ENCODE results near the gene COLEC11.
"Not testable (repeated sequence)": the region's sequence is repeated elsewhere in the genome, so short reads cannot be mapped to it uniquely, and the experiment has no call there.

Gene COLEC11

DNA sequence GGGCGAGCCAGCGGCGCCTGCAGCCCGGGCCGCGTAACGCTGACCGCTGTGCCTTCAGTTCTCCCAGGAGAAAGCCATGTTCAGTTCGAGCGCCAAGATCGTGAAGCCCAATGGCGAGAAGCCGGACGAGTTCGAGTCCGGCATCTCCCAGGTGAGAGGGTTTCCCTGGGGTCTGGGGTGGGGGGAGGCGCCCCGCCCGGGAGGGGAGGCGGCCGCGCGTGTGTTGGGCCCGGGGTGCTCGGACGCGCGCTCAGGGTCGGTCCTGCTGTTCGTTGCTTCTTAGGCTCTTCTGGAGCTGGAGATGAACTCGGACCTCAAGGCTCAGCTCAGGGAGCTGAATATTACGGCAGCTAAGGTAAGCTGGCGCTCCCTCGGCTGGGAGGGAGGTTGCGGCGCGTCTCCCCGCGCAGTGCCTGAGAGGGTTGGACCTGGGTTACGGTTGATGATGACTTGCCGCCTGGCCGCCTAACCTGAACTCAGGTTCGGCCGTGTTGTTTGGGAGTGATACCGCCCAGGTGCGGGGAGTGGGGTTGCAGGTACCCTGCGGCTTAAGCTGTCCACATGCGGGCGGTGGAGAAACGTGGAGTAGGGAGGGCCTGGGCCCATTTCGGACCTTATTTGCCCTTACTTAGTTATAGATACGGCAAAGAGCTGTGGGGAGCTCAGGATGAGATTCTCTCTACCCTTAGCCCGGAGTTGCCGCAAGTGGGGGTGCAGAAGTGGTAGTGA, 19.2 kb upstream of the COLEC11 start:
- 0 out of 2 replicates have a peak, but pooled peaks cover 6% of the 10 kb centered on the region for H3K4me1 ChIP-seq (ENCODE audit: insufficient read depth, low read length)
- peak overlapping the region; percentile 78 for H3K9ac ChIP-seq (ENCODE audit: low read depth, low read length)
- H3K36me3 ChIP-seq (ENCODE audit: insufficient read depth, low read length) = peaks cover 37% of the 10 kb centered on the region
- H3K9me3 ChIP-seq (ENCODE audit: control insufficient read depth, insufficient read depth, low read length) = no peaks in the 10 kb centered on the region

GRCh38 chr2:3576263-3576630, 18.7 kb upstream of the COLEC11 start:
- Histone ChIP-seq H3K9ac (ENCODE audit: low read depth, low read length) (peak overlapping the region; percentile 78), H3K36me3 (ENCODE audit: insufficient read depth, low read length) (peaks cover 43% of the 10 kb centered on the region)
- not testable (repeated sequence) for H3K4me1 ChIP-seq (ENCODE audit: insufficient read depth, low read length)

DNA sequence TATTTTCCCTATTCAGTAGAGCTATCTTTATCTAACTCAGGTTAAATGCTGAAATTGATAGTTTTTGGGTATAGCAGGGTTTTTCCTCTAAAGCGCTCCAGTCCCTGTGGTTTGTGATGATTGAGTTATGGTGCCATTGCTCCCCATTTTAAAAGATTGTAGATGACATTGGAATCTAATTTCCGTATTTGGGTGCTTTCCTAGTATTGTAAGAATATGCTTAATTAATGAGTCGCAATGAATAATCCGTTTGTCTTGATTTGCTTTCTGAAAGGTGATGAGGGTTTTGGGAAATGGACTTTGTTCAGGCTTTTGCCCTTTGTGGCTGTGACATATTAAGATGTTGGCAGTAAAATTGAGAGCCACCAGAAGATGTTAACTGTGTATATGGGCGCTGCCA, 15.9 kb upstream of the COLEC11 start:
- Histone ChIP-seq H3K9ac (ENCODE audit: low read depth, low read length) (no peak overlapping the region), H3K9me3 (ENCODE audit: control insufficient read depth, insufficient read depth, low read length) (no peaks in the 10 kb centered on the region), H3K36me3 (ENCODE audit: insufficient read depth, low read length) (peaks cover 45% of the 10 kb centered on the region), H3K4me1 (ENCODE audit: insufficient read depth, low read length) (0 out of 2 replicates have a peak, but pooled peaks cover 6% of the 10 kb centered on the region)

More at GRCh38 chr2:3576263-3576630, 18.7 kb upstream of the COLEC11 start:
- H3K9me3 ChIP-seq (ENCODE audit: control insufficient read depth, insufficient read depth, low read length) = not testable (repeated sequence)

GRCh38 chr2:3580449-3580848, 14.5 kb upstream of the COLEC11 start:
- peaks cover 45% of the 10 kb centered on the region for H3K36me3 ChIP-seq (ENCODE audit: insufficient read depth, low read length)
- H3K9ac ChIP-seq (ENCODE audit: low read depth, low read length) = no peak overlapping the region
- 0 out of 2 replicates have a peak, but pooled peaks cover 6% of the 10 kb centered on the region for H3K4me1 ChIP-seq (ENCODE audit: insufficient read depth, low read length)
- H3K9me3 ChIP-seq (ENCODE audit: control insufficient read depth, insufficient read depth, low read length) = no peaks in the 10 kb centered on the region

- H3K9ac ChIP-seq (ENCODE audit: low read depth, low read length) = no peak overlapping the region
- 0 out of 2 replicates have a peak, but pooled peaks cover under 1% of the 10 kb centered on the region for H3K4me1 ChIP-seq (ENCODE audit: insufficient read depth, low read length)
- H3K9me3 ChIP-seq (ENCODE audit: control insufficient read depth, insufficient read depth, low read length) = no peaks in the 10 kb centered on the region
- H3K36me3 ChIP-seq (ENCODE audit: insufficient read depth, low read length) = peaks cover 39% of the 10 kb centered on the region
These were observed 13.3 kb upstream of the COLEC11 start for GRCh38 chr2:3581367-3582262.

DNA sequence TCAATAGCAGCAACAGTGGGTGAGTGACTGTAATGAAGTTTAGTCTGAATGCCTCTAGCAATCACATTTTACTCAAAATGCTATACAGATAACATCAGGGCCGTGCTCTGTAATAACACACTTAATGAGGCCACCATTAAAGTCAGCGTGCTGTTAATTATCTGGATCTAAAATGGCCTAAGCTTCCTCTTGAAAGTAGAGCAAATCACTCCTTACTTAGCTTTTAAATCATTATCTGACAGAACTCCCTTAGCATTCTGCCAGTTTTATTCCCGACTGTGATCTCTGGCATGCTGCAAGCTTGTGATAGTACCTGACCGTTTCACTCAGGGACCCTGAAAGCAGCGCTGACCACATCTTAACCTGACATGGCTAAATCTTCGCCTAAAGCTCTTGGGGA, 10.8 kb upstream of the COLEC11 start:
- Histone ChIP-seq H3K9me3 (ENCODE audit: control insufficient read depth, insufficient read depth, low read length) (no peaks in the 10 kb centered on the region), H3K4me1 (ENCODE audit: insufficient read depth, low read length) (no peaks in the 10 kb centered on the region), H3K9ac (ENCODE audit: low read depth, low read length) (no peak overlapping the region), H3K36me3 (ENCODE audit: insufficient read depth, low read length) (peaks cover 20% of the 10 kb centered on the region)

GRCh38 chr2:3584608-3585260, 10.2 kb upstream of the COLEC11 start:
- Histone ChIP-seq H3K9me3 (ENCODE audit: control insufficient read depth, insufficient read depth, low read length) (no peaks in the 10 kb centered on the region), H3K9ac (ENCODE audit: low read depth, low read length) (no peak overlapping the region), H3K36me3 (ENCODE audit: insufficient read depth, low read length) (0 out of 2 replicates have a peak, but pooled peaks cover 14% of the 10 kb centered on the region), H3K4me1 (ENCODE audit: insufficient read depth, low read length) (no peaks in the 10 kb centered on the region)

GRCh38 chr2:3585261-3586109, 9.4 kb upstream of the COLEC11 start:
- 0 out of 2 replicates have a peak, but pooled peaks cover 8% of the 10 kb centered on the region for H3K36me3 ChIP-seq (ENCODE audit: insufficient read depth, low read length)

DNA sequence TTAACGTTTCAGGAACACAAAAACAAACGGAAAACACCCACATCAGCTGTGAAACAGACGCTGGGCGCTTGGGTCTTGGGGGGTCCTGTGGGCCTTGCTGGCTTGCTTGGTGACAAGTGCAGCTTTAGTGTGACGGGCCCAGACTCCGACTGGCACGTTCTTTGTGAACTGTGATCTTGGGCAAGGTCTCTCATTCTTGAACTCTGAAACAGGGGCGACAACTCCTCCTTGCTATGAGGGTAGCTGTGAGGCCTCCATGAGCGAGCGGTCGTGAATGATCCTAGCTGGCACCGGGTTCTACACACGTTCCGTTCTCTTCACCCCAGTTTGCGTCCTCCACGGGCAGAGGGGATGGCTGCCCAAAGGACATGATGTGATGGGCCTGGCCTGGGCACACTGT, 8.7 kb upstream of the COLEC11 start:
- H3K9ac ChIP-seq (ENCODE audit: low read depth, low read length) = no peak overlapping the region
- no peaks in the 10 kb centered on the region for H3K9me3 ChIP-seq (ENCODE audit: control insufficient read depth, insufficient read depth, low read length)
- H3K36me3 ChIP-seq (ENCODE audit: insufficient read depth, low read length) = 0 out of 2 replicates have a peak, but pooled peaks cover 2% of the 10 kb centered on the region
- H3K4me1 ChIP-seq (ENCODE audit: insufficient read depth, low read length) = no peaks in the 10 kb centered on the region

More at GRCh38 chr2:3585261-3586109, 9.4 kb upstream of the COLEC11 start:
- Histone ChIP-seq H3K9ac (ENCODE audit: low read depth, low read length) (no peak overlapping the region), H3K4me1 (ENCODE audit: insufficient read depth, low read length) (no peaks in the 10 kb centered on the region), H3K9me3 (ENCODE audit: control insufficient read depth, insufficient read depth, low read length) (no peaks in the 10 kb centered on the region)

DNA sequence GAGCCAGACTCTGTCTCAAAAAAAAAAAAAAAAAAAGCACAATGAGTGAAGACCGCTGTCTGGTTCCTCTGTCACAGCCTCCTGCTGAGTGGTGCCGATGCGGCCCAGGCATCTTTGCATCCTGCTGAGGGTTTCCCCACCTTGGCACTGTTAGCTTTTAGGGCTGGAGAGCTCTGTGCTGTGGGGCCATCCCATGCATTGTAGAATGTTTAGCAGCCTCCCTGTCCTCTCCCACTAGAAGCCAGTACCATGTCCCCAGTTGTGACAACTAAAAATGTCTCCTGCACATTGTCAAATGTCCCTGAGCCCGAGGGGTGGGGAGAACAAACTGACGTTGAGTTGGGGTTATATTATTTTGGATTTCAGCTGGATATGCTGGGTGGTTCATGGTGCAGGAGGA, 7.9 kb upstream of the COLEC11 start:
- no peaks in the 10 kb centered on the region for H3K36me3 ChIP-seq (ENCODE audit: insufficient read depth, low read length)
- no peak overlapping the region for H3K9ac ChIP-seq (ENCODE audit: low read depth, low read length)
- H3K9me3 ChIP-seq (ENCODE audit: control insufficient read depth, insufficient read depth, low read length) = no peaks in the 10 kb centered on the region
- H3K4me1 ChIP-seq (ENCODE audit: insufficient read depth, low read length) = no peaks in the 10 kb centered on the region

DNA sequence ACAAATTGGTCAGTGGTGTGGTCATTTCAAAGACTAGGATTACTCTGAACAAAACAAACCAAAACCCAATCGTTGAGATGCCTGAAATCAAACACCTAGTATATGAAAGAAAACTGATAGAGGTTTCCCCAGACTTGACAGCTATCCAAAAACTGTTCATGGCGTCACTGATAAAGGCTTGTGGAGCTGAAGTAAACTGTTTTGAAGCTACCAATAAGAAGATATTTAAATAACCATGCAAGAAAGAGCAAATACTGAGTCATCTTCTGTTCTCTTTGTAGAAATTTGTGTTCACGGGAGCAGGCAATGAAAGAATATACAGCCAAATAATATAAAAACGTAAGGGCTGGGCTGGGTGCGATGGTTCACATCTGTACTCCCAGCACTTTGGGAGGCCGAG, 7.5 kb upstream of the COLEC11 start:
- Histone ChIP-seq H3K9me3 (ENCODE audit: control insufficient read depth, insufficient read depth, low read length) (no peaks in the 10 kb centered on the region), H3K36me3 (ENCODE audit: insufficient read depth, low read length) (no peaks in the 10 kb centered on the region), H3K9ac (ENCODE audit: low read depth, low read length) (no peak overlapping the region), H3K4me1 (ENCODE audit: insufficient read depth, low read length) (no peaks in the 10 kb centered on the region)

- Histone ChIP-seq H3K9me3 (ENCODE audit: control insufficient read depth, insufficient read depth, low read length) (no peaks in the 10 kb centered on the region), H3K36me3 (ENCODE audit: insufficient read depth, low read length) (no peaks in the 10 kb centered on the region), H3K4me1 (ENCODE audit: insufficient read depth, low read length) (no peaks in the 10 kb centered on the region), H3K9ac (ENCODE audit: low read depth, low read length) (no peak overlapping the region)
These were observed 6.8 kb upstream of the COLEC11 start for GRCh38 chr2:3588084-3588483.

DNA sequence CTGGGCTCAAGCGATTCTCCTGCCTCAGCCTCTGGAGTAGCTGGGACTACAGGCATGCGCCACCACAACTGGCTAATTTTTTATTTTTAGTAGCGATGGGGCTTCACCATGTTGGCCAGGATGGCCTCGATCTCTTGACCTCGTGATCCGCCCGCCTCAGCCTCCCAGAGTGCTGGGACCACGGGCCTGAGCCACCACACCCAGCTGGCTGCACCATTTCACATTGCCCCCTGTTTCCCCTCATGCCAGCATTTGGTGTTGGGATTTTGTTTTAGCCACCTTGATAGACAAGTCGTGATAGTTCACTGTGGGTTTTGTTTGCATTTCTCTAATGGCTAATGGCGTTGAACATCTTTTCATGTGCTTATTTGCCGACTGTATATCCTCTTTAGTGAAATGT, 5.8 kb upstream of the COLEC11 start:
- Histone ChIP-seq H3K9me3 (ENCODE audit: control insufficient read depth, insufficient read depth, low read length) (no peaks in the 10 kb centered on the region), H3K36me3 (ENCODE audit: insufficient read depth, low read length) (no peaks in the 10 kb centered on the region), H3K9ac (ENCODE audit: low read depth, low read length) (no peak overlapping the region), H3K4me1 (ENCODE audit: insufficient read depth, low read length) (no peaks in the 10 kb centered on the region)

- Histone ChIP-seq H3K36me3 (ENCODE audit: insufficient read depth, low read length) (no peaks in the 10 kb centered on the region), H3K9me3 (ENCODE audit: control insufficient read depth, insufficient read depth, low read length) (no peaks in the 10 kb centered on the region), H3K4me1 (ENCODE audit: insufficient read depth, low read length) (no peaks in the 10 kb centered on the region), H3K9ac (ENCODE audit: low read depth, low read length) (no peak overlapping the region)
These were observed 492 bp downstream of the COLEC11 start for GRCh38 chr2:3595404-3595803.
